Epithelial cell of esophagus (primary cell): ENCODE data around the gene FOXRED1.
"Not testable (repeated sequence)": the region's sequence is repeated elsewhere in the genome, so short reads cannot be mapped to it uniquely, and the experiment has no call there.

Experiments
- DNase-seq: peaks from one replicate; pipeline ENCODE4 v3.0.0; 2010; ENCODE audit warnings: low read depth
- H3K4me3 ChIP-seq: 2 replicates; pipeline ENCODE4 v1.5.1; 2011; ENCODE audit warnings: mild to moderate bottlenecking, low read length, control low read depth
- CTCF ChIP-seq: IDR thresholded peaks from 2 replicates; pipeline ENCODE4 v1.5.1; 2011; ENCODE audit warnings: low read depth, mild to moderate bottlenecking, low read length, control low read depth, inconsistent platforms; ENCODE audit not compliant: insufficient read depth; ENCODE audit errors: missing control alignments

The FOXRED1 gene

GRCh38 chr11:126231725-126232459 lies 37.1 kb upstream of the FOXRED1 start:
- TF ChIP-seq CTCF: no peak
- H3K4me3 ChIP-seq: no peak overlapping the region
- no peak for DNase-seq

GRCh38 chr11:126232683-126233082 lies 36.3 kb upstream of the FOXRED1 start:
- no peak for DNase-seq
- TF ChIP-seq CTCF: no peak
- H3K4me3 ChIP-seq: no peak overlapping the region

GRCh38 chr11:126233391-126233790 lies 35.6 kb upstream of the FOXRED1 start:
- no peak overlapping the region for H3K4me3 ChIP-seq
- no peak for TF ChIP-seq CTCF
- DNase-seq: peak; percentile 45

GRCh38 chr11:126246636-126247035 lies 22.3 kb upstream of the FOXRED1 start:
- TF ChIP-seq CTCF: no peak
- H3K4me3 ChIP-seq: no peak overlapping the region
- DNase-seq: no peak

GRCh38 chr11:126253265-126253664 lies 15.7 kb upstream of the FOXRED1 start:
- H3K4me3 ChIP-seq: no peak overlapping the region
- no peak for DNase-seq
- TF ChIP-seq CTCF: no peak

- no peak for DNase-seq
- TF ChIP-seq CTCF: no peak
- no peak overlapping the region for H3K4me3 ChIP-seq
Measured at GRCh38 chr11:126254819-126255218, 14.1 kb upstream of the FOXRED1 start.

- not testable (repeated sequence) for DNase-seq
Measured at GRCh38 chr11:126255507-126255906, 13.4 kb upstream of the FOXRED1 start.

GRCh38 chr11:126256216-126256615 lies 12.7 kb upstream of the FOXRED1 start:
- no peak for TF ChIP-seq CTCF

More at GRCh38 chr11:126255507-126255906, 13.4 kb upstream of the FOXRED1 start:
- not testable (repeated sequence) for H3K4me3 ChIP-seq

More at GRCh38 chr11:126256216-126256615, 12.7 kb upstream of the FOXRED1 start:
- no peak for DNase-seq
- H3K4me3 ChIP-seq: no peak overlapping the region
